ENCODE data around the gene PJA2. TPM values are rescaled to one million over a fixed set of nuclear protein-coding genes. Genes with fewer than 3 reads are reported as not detected.

PJA2 gene
- total RNA-seq: 100 to 1,000 TPM; 160 to 297 (median 181) TPM

GRCh38 chr5:109409844-109410388, at the start of gene PJA2:
Gene PJA2, minus strand, starts transcription at chr5:109409974. Its CDS starts 26,541 bp downstream, at chr5:109383433.
- Histone ChIP-seq H3K4me3 (peak within 1 kb of the TSS; percentile 83 to 94), H3K27me3 (no peaks in the 10 kb centered on the region), H3K9me3 (no peaks in the 10 kb centered on the region), H3K4me1 (peaks cover 21 to 64% (median 23%) of the 10 kb centered on the region in 3 donors), H3K36me3 (no peaks in the 10 kb centered on the region), H3K27ac (peak within 1 kb of the TSS; percentile 96 to 99 (median 98))
- no peak for TF ChIP-seq EP300 (IDR thresholded peaks at IDR 0.05)
- TF ChIP-seq POLR2AphosphoS5 (IDR thresholded peaks at IDR 0.05): peak; percentile 96
- TF ChIP-seq POLR2A (IDR thresholded peaks at IDR 0.05): peak; percentile 83 to 92
- TF ChIP-seq CTCF (IDR thresholded peaks at IDR 0.05): peak in 3 of 4 experiments; percentile 45 to 56 (median 48)
- peak; percentile 96 for ATAC-seq
- 0% methylated on average over 6 to 7 of the region's 44 CpGs for WGBS, 2 donors (ENCODE audit: low coverage in 1 of 2)

GRCh38 chr5:109455598-109456096, 45.9 kb upstream of the PJA2 start:
- peaks cover 0 to 8% (median 0%) of the 10 kb centered on the region in 3 donors for H3K9me3 ChIP-seq
- TF ChIP-seq POLR2AphosphoS5 (IDR thresholded peaks at IDR 0.05): peak; percentile 92
- no peak for TF ChIP-seq CTCF (IDR thresholded peaks at IDR 0.05)
- peak overlapping the region; percentile 68 to 79 (median 70) for H3K27ac ChIP-seq
- H3K4me3 ChIP-seq: peak overlapping the region in 1 of 2 donors; percentile 12
- H3K36me3 ChIP-seq: no peaks in the 10 kb centered on the region
- 0 to 15% methylated on average over 3 of the region's 3 CpGs for WGBS, 2 donors (ENCODE audit: low coverage in 1 of 2)
- H3K4me1 ChIP-seq: peaks cover 12 to 34% (median 20%) of the 10 kb centered on the region in 3 donors
- ATAC-seq: peak; percentile 90
- no peaks in the 10 kb centered on the region for H3K27me3 ChIP-seq

- TF ChIP-seq CTCF (IDR thresholded peaks at IDR 0.05): no peak
- no peak for TF ChIP-seq POLR2A (IDR thresholded peaks at IDR 0.05)
- TF ChIP-seq EP300 (IDR thresholded peaks at IDR 0.05): no peak
- TF ChIP-seq POLR2AphosphoS5 (IDR thresholded peaks at IDR 0.05): peak; percentile 58
- H3K36me3 ChIP-seq: no peaks in the 10 kb centered on the region
- ATAC-seq: peak; percentile 61
- peaks cover 0 to 8% (median 0%) of the 10 kb centered on the region in 3 donors for H3K9me3 ChIP-seq
- peak overlapping the region in 1 of 2 donors; percentile 12 for H3K4me3 ChIP-seq
- 23 to 28% methylated on average over 6 of the region's 6 CpGs for WGBS, 2 donors (ENCODE audit: low coverage in 1 of 2)
- peaks cover 12 to 34% (median 20%) of the 10 kb centered on the region in 3 donors for H3K4me1 ChIP-seq
- no peaks in the 10 kb centered on the region for H3K27me3 ChIP-seq
- peak overlapping the region; percentile 68 to 79 (median 70) for H3K27ac ChIP-seq
Measured at GRCh38 chr5:109454731-109455505, 45.1 kb upstream of the PJA2 start.

- ATAC-seq: no peak
- TF ChIP-seq POLR2A (IDR thresholded peaks at IDR 0.05) (no peak), EP300 (IDR thresholded peaks at IDR 0.05) (no peak), CTCF (IDR thresholded peaks at IDR 0.05) (no peak), POLR2AphosphoS5 (IDR thresholded peaks at IDR 0.05) (no peak)
- no peaks in the 10 kb centered on the region for H3K36me3 ChIP-seq
- H3K27ac ChIP-seq: no peak overlapping the region
- peaks cover 0 to 8% (median 0%) of the 10 kb centered on the region in 3 donors for H3K9me3 ChIP-seq
- H3K27me3 ChIP-seq: no peaks in the 10 kb centered on the region
- no peak overlapping the region for H3K4me3 ChIP-seq
- H3K4me1 ChIP-seq: peaks cover 12 to 34% (median 20%) of the 10 kb centered on the region in 3 donors
Measured at GRCh38 chr5:109453251-109453650, 43.5 kb upstream of the PJA2 start.

Measured in gastroesophageal sphincter (tissue), 4 donors.